ENCODE data around the gene EIF4G2. TPM values are rescaled to one million over a fixed set of nuclear protein-coding genes. Genes with fewer than 3 reads are reported as not detected.

EIF4G2 gene
- polyA plus RNA-seq, result 989 and 1,004 TPM in 2 replicates
- polyA minus RNA-seq, result 1,252 and 1,426 TPM in 2 replicates

GRCh38 chr11:10808553-10809372, at the start of gene EIF4G2:
Gene EIF4G2, minus strand, starts transcription at chr11:10808926.
- Histone ChIP-seq H3K27ac (ENCODE audit: low read length) (peak within 1 kb of the TSS; percentile 100), H3F3A (ENCODE audit: insufficient read depth, low read length, poor library complexity, severe bottlenecking) (peaks cover 24% of the 10 kb centered on the region), H3K27me3 (ENCODE audit: insufficient read depth, low read depth, low read length) (no peaks in the 10 kb centered on the region), H3K79me2 (replicated peaks; ENCODE audit: insufficient read depth, low read length) (peaks cover 65% of the 10 kb centered on the region), H2AFZ (ENCODE audit: low read depth, low read length) (peak within 1 kb of the TSS; percentile 88), H3K9ac (ENCODE audit: low read length) (peak within 1 kb of the TSS; percentile 100), H3K9me3 (ENCODE audit: low read length) (no peaks in the 10 kb centered on the region), H4K20me1 (ENCODE audit: insufficient read depth) (peaks cover 4% of the 10 kb centered on the region), H3K36me3 (ENCODE audit: insufficient read depth, low read length) (peaks cover 27% of the 10 kb centered on the region), H3K9me2 (ENCODE audit: insufficient read depth, low read length) (no peaks in the 10 kb centered on the region), H3K4me2 (ENCODE audit: low read length) (peak within 1 kb of the TSS; percentile 88), H3K4me3 (ENCODE audit: low read length) (peak within 1 kb of the TSS; percentile 97)
- TF ChIP-seq REST (IDR thresholded peaks at IDR 0.05; ENCODE audit: borderline replicate concordance) (peak; percentile 95), SMC3 (conservative IDR thresholded peaks at IDR 0.05; ENCODE audit: poor library complexity) (no peak), EP300 (conservative IDR thresholded peaks at IDR 0.05; ENCODE audit: poor library complexity, severe bottlenecking) (peak; percentile 41), TAF1 (IDR thresholded peaks at IDR 0.05; ENCODE audit: low read depth) (peak; percentile 65), MXI1 (conservative IDR thresholded peaks at IDR 0.05; ENCODE audit: poor library complexity, severe bottlenecking) (peak; percentile 77), CTCF (IDR thresholded peaks at IDR 0.05; ENCODE audit: poor library complexity, severe bottlenecking) (no peak), EZH2 (IDR thresholded peaks at IDR 0.05; ENCODE audit: borderline replicate concordance, insufficient read depth, low read length, poor library complexity, severe bottlenecking) (no peak), POLR2AphosphoS5 (IDR thresholded peaks at IDR 0.05) (peak; percentile 98), RAD21 (conservative IDR thresholded peaks at IDR 0.05) (peak; percentile 25)

DNA sequence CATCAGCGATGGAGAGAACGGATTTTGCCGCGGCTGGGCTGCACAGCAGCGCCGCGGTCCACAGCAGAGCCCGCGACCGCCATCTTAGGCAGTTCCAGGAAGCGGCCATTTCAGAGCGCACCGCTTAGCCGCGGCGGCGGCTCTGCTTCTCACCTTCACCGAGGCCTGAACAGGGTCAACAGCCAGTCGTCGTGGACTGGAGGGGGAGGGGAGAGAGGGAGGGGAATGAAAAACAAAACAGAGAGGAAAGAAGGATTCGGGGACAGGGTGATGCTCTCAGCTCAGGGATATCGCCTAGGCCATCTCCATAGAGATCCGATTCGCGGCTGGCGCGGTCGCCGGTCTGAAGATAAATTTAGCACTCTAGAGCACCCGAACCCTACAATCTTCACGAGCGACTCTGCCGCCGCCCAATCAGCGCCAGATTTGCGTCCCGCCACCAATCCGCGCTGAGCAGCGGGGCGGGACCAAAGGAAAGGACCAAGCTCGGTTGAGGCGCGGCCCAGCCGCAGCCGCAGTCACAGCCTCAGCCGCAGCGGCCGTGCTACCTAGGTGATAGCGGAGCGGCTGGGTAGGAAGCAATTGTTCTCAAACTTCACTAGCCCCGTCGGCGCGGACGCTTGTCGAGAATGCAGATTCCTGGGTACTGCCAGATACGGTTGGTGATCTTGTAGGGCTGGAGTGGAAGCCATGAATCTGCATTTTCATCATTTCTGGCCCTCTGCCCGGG, 49.1 kb upstream of the EIF4G2 start, which contains the start of gene ZBED5:
Gene ZBED5 (minus strand): TSS at position 345 of the 730 bp plus-strand sequence. CDS start 3,108 bp downstream, outside the sequence.
- Histone ChIP-seq H3F3A (ENCODE audit: insufficient read depth, low read length, poor library complexity, severe bottlenecking) (peaks cover 12% of the 10 kb centered on the region), H4K20me1 (ENCODE audit: insufficient read depth) (no peaks in the 10 kb centered on the region), H3K9me2 (ENCODE audit: insufficient read depth, low read length) (no peaks in the 10 kb centered on the region), H3K4me3 (ENCODE audit: low read length) (peak within 1 kb of the TSS; percentile 89), H2AFZ (ENCODE audit: low read depth, low read length) (peak within 1 kb of the TSS; percentile 93), H3K9ac (ENCODE audit: low read length) (peak within 1 kb of the TSS; percentile 99), H3K4me2 (ENCODE audit: low read length) (peak within 1 kb of the TSS; percentile 97), H3K79me2 (replicated peaks; ENCODE audit: insufficient read depth, low read length) (peaks cover 56% of the 10 kb centered on the region), H3K27ac (ENCODE audit: low read length) (peak within 1 kb of the TSS; percentile 100), H3K36me3 (ENCODE audit: insufficient read depth, low read length) (peaks cover 25% of the 10 kb centered on the region), H3K27me3 (ENCODE audit: insufficient read depth, low read depth, low read length) (no peaks in the 10 kb centered on the region), H3K9me3 (ENCODE audit: low read length) (no peaks in the 10 kb centered on the region)
- TF ChIP-seq SMC3 (conservative IDR thresholded peaks at IDR 0.05; ENCODE audit: poor library complexity) (peak; percentile 28), RAD21 (conservative IDR thresholded peaks at IDR 0.05) (peak; percentile 8), EZH2 (IDR thresholded peaks at IDR 0.05; ENCODE audit: borderline replicate concordance, insufficient read depth, low read length, poor library complexity, severe bottlenecking) (no peak), MXI1 (conservative IDR thresholded peaks at IDR 0.05; ENCODE audit: poor library complexity, severe bottlenecking) (peak; percentile 47), EP300 (conservative IDR thresholded peaks at IDR 0.05; ENCODE audit: poor library complexity, severe bottlenecking) (peak; percentile 55), TAF1 (IDR thresholded peaks at IDR 0.05; ENCODE audit: low read depth) (peak; percentile 97), CTCF (IDR thresholded peaks at IDR 0.05; ENCODE audit: poor library complexity, severe bottlenecking) (peak; percentile 47), POLR2AphosphoS5 (IDR thresholded peaks at IDR 0.05) (peak; percentile 97), REST (IDR thresholded peaks at IDR 0.05; ENCODE audit: borderline replicate concordance) (peak; percentile 96)
